Measurements from ENCODE around the gene KLHL30. TPM values are rescaled to one million over a fixed set of nuclear protein-coding genes. Genes with fewer than 3 reads are reported as not detected.

KLHL30 gene
- 1 to 10 TPM in 1 of 2 donors, under 1 TPM in 1; 0.23 to 1.9 TPM for total RNA-seq

- intact Hi-C loops (cut with DNase I): no loop called here
- TF ChIP-seq POLR2A (IDR thresholded peaks at IDR 0.05) (no peak), POLR2AphosphoS5 (IDR thresholded peaks at IDR 0.05) (no peak)
- TF ChIP-seq, protein P1, sequence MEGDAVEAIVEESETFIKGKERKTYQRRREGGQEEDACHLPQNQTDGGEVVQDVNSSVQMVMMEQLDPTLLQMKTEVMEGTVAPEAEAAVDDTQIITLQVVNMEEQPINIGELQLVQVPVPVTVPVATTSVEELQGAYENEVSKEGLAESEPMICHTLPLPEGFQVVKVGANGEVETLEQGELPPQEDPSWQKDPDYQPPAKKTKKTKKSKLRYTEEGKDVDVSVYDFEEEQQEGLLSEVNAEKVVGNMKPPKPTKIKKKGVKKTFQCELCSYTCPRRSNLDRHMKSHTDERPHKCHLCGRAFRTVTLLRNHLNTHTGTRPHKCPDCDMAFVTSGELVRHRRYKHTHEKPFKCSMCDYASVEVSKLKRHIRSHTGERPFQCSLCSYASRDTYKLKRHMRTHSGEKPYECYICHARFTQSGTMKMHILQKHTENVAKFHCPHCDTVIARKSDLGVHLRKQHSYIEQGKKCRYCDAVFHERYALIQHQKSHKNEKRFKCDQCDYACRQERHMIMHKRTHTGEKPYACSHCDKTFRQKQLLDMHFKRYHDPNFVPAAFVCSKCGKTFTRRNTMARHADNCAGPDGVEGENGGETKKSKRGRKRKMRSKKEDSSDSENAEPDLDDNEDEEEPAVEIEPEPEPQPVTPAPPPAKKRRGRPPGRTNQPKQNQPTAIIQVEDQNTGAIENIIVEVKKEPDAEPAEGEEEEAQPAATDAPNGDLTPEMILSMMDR (IDR thresholded peaks at IDR 0.05): no peak
- H3K27ac ChIP-seq: no peak within 1 kb of the TSS
- WGBS: 68% methylated on average over 19 of the region's 22 CpGs
- H3K4me1 ChIP-seq (replicated peaks): no peaks in the 10 kb centered on the region
- no peaks in the 10 kb centered on the region for H3K27me3 ChIP-seq (replicated peaks; ENCODE audit: insufficient read depth)
- DNase-seq (ENCODE audit: low spot score): no peak
- H3K4me3 ChIP-seq: no peak within 1 kb of the TSS
- H3K36me3 ChIP-seq: no peaks in the 10 kb centered on the region
- H3K9me3 ChIP-seq: no peaks in the 10 kb centered on the region
These were observed at the start of gene KLHL30 for GRCh38 chr2:238138331-238139195. KLHL30 (plus strand) TSS chr2:238138668; CDS start chr2:238140755, 2,087 bp downstream.

- TF ChIP-seq POLR2A (IDR thresholded peaks at IDR 0.05) (no peak), POLR2AphosphoS5 (IDR thresholded peaks at IDR 0.05) (no peak)
- TF ChIP-seq, protein P1 (IDR thresholded peaks at IDR 0.05): no peak
- no peak overlapping the region for H3K4me3 ChIP-seq
- H3K27ac ChIP-seq: no peak overlapping the region
- intact Hi-C loops (cut with DNase I): no loop called here
- no peaks in the 10 kb centered on the region for H3K9me3 ChIP-seq
- no peaks in the 10 kb centered on the region for H3K36me3 ChIP-seq
- no peaks in the 10 kb centered on the region for H3K4me1 ChIP-seq (replicated peaks)
- DNase-seq (ENCODE audit: low spot score): no peak
- WGBS: 88% methylated on average over 4 of the region's 4 CpGs
- H3K27me3 ChIP-seq (replicated peaks; ENCODE audit: insufficient read depth): no peaks in the 10 kb centered on the region
These were observed 47.6 kb upstream of the KLHL30 start for GRCh38 chr2:238090887-238091286.

DNA sequence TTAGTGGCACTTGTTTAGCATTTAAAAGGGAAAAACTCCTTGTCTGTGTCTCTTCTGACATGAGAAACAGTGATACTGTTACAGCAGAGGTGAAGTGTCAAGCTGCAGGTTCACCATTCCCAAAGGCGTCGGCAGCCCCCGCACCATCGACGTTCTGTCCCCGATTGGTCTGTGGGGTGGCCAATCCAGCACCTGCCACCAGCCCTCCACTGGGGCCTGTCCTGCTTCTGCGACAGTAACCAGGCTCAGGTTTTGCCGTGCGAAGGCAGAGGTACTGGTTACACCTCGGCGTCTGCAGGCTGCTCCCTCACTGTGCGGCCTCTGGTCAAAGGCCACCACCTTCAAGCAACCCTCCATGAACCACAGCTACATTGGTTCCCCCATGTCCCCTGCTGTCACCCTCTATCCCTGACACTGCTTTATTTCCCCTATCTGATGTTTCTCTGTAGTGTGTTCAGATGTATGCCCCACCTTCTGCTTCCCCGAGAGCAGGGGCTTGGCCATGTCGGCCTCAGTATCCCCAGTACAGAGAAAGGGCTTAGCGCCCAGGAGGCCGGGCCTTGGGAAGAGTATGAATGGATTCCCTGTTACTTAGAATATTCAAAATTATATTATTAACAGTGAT lies 46.9 kb upstream of the KLHL30 start:
- Histone ChIP-seq H3K27ac (no peak overlapping the region), H3K9me3 (no peaks in the 10 kb centered on the region), H3K4me1 (replicated peaks) (no peaks in the 10 kb centered on the region), H3K27me3 (replicated peaks; ENCODE audit: insufficient read depth) (no peaks in the 10 kb centered on the region), H3K36me3 (no peaks in the 10 kb centered on the region), H3K4me3 (no peak overlapping the region)
- no peak for DNase-seq (ENCODE audit: low spot score)
- TF ChIP-seq POLR2AphosphoS5 (IDR thresholded peaks at IDR 0.05): no peak
- TF ChIP-seq POLR2A (IDR thresholded peaks at IDR 0.05): no peak
- TF ChIP-seq, protein P1 (IDR thresholded peaks at IDR 0.05): no peak
- intact Hi-C loops (cut with DNase I): no loop called here
- WGBS: 95% methylated on average over 16 of the region's 16 CpGs

- WGBS: 97% methylated on average over 12 of the region's 12 CpGs
- no peak overlapping the region for H3K27ac ChIP-seq
- no peaks in the 10 kb centered on the region for H3K27me3 ChIP-seq (replicated peaks; ENCODE audit: insufficient read depth)
- DNase-seq (ENCODE audit: low spot score): no peak
- H3K9me3 ChIP-seq: no peaks in the 10 kb centered on the region
- no peaks in the 10 kb centered on the region for H3K4me1 ChIP-seq (replicated peaks)
- H3K36me3 ChIP-seq: no peaks in the 10 kb centered on the region
- intact Hi-C loops (cut with DNase I): no loop called here
- TF ChIP-seq POLR2AphosphoS5 (IDR thresholded peaks at IDR 0.05) (no peak), POLR2A (IDR thresholded peaks at IDR 0.05) (no peak)
- TF ChIP-seq, protein P1 (IDR thresholded peaks at IDR 0.05): no peak
- H3K4me3 ChIP-seq: no peak overlapping the region
These were observed 45.9 kb upstream of the KLHL30 start for GRCh38 chr2:238092486-238093035.
